Posterior cingulate gyrus (tissue), 11 donors: Measurements from ENCODE around the gene CCL18.
"Not testable (repeated sequence)": the region's sequence is repeated elsewhere in the genome, so short reads cannot be mapped to it uniquely, and the experiment has no call there.

Source experiments
- DNase-seq, 10 donors: peaks; one replicate each; pipeline versions ENCODE4 v3.0.0 to v3.0.0-alpha.2; 2020 to 2021; ENCODE audit warnings: mixed read lengths in 3 of 10
- intact Hi-C: fragments of 100-400 bp; cut with DNase I; formaldehyde crosslinking; loops from one replicate; pipeline ENCODE4 v1.15.1; 2023

Gene CCL18

GRCh38 chr17:36099004-36099403 is 34.9 kb downstream of the CCL18 start:
- DNase-seq, intact Hi-C loops: not testable (repeated sequence)

- intact Hi-C loops, DNase-seq: not testable (repeated sequence)
Measured at GRCh38 chr17:36103401-36103975, 39.4 kb downstream of the CCL18 start, which contains the start of gene CCL4. Gene CCL4 (plus strand): TSS chr17:36103827. CDS start chr17:36103906, 79 bp downstream.

GRCh38 chr17:36104246-36104645 is 40.2 kb downstream of the CCL18 start:
- DNase-seq, intact Hi-C loops: not testable (repeated sequence)

- intact Hi-C loops: no loop called here
Measured at GRCh38 chr17:36104701-36105181, 40.7 kb downstream of the CCL18 start.

GRCh38 chr17:36105781-36106492 is 41.9 kb downstream of the CCL18 start:
- intact Hi-C loops: no loop called here
- no peak for DNase-seq

More at GRCh38 chr17:36104701-36105181, 40.7 kb downstream of the CCL18 start:
- no peak for DNase-seq

GRCh38 chr17:36106493-36106835 is 42.4 kb downstream of the CCL18 start:
- intact Hi-C loops: no loop called here
- no peak for DNase-seq

- intact Hi-C loops: no loop called here
Measured at GRCh38 chr17:36107660-36108059, 43.6 kb downstream of the CCL18 start.

GRCh38 chr17:36108265-36108664 is 44.2 kb downstream of the CCL18 start:
- DNase-seq, intact Hi-C loops: not testable (repeated sequence)

More at GRCh38 chr17:36107660-36108059, 43.6 kb downstream of the CCL18 start:
- DNase-seq: no peak

GRCh38 chr17:36111068-36111490 is 47.0 kb downstream of the CCL18 start:
- intact Hi-C loops: no loop called here
- DNase-seq: no peak

GRCh38 chr17:36112572-36112971 is 48.5 kb downstream of the CCL18 start:
- intact Hi-C loops: no loop called here
- no peak for DNase-seq

- DNase-seq, intact Hi-C loops: not testable (repeated sequence)
Measured at GRCh38 chr17:36113131-36113530, 49.1 kb downstream of the CCL18 start.

- DNase-seq, intact Hi-C loops: not testable (repeated sequence)
Measured at GRCh38 chr17:36114971-36115648, 51.0 kb downstream of the CCL18 start.

GRCh38 chr17:36115649-36115977 is 51.5 kb downstream of the CCL18 start:
- intact Hi-C loops, DNase-seq: not testable (repeated sequence)

- DNase-seq: no peak
- intact Hi-C loops: no loop called here
Measured at GRCh38 chr17:36117505-36118382, 53.7 kb downstream of the CCL18 start.

- DNase-seq: no peak
Measured at GRCh38 chr17:36118477-36119353, 54.6 kb downstream of the CCL18 start.

GRCh38 chr17:36120221-36120620 is 56.1 kb downstream of the CCL18 start:
- DNase-seq: no peak
- intact Hi-C loops: no loop called here

More at GRCh38 chr17:36118477-36119353, 54.6 kb downstream of the CCL18 start:
- intact Hi-C loops: no loop called here

- intact Hi-C loops, DNase-seq: not testable (repeated sequence)
Measured at GRCh38 chr17:36121099-36121498, 57.0 kb downstream of the CCL18 start.
